Stimulated activated naive CD8-positive, alpha-beta T cell treated with anti-CD3 and anti-CD28 coated beads, Interleukin-15, amount 100 ng/mL, for 72 hours (primary cell): ENCODE results near the gene MED27.

Experiments used
- ATAC-seq: fragments of 150-1000 bp; cut with Tn5 transposase; 2 replicates; pipeline ENCODE4 v1.10.0; 2021; ENCODE audit warnings: mild to moderate bottlenecking, moderate library complexity
- DNase-seq, 2 donors: peaks; one replicate each; pipeline ENCODE4 v3.0.0; 2021 to 2022
- H3K27ac Mint-ChIP-seq, 2 donors: one replicate each; pipeline ENCODE4 v1.8.0; 2022; ENCODE audit warnings: mild to moderate bottlenecking in 2 of 2, mixed read lengths in 2 of 2, moderate library complexity in 2 of 2
- H3K27me3 Mint-ChIP-seq: one replicate; pipeline ENCODE4 v1.8.0; 2022; ENCODE audit warnings: mixed read lengths
- H3K4me1 Mint-ChIP-seq: one replicate; pipeline ENCODE4 v1.8.0; 2022; ENCODE audit warnings: mild to moderate bottlenecking, mixed read lengths
- H3K4me3 Mint-ChIP-seq, 2 donors: one replicate each; pipeline ENCODE4 v1.8.0; 2022; ENCODE audit warnings: mild to moderate bottlenecking in 2 of 2, mixed read lengths in 2 of 2, moderate library complexity in 1 of 2
- H3K9me3 Mint-ChIP-seq, 2 donors: one replicate each; pipeline ENCODE4 v1.8.0; 2022; ENCODE audit warnings: mixed read lengths in 2 of 2

Gene MED27

GRCh38 chr9:131889437-131890251 is 190.0 kb downstream of the MED27 start:
- Mint-ChIP-seq H3K4me3 (no peak overlapping the region), H3K4me1 (no peaks in the 10 kb centered on the region), H3K27ac (no peak overlapping the region), H3K27me3 (no peaks in the 10 kb centered on the region), H3K9me3 (no peaks in the 10 kb centered on the region)
- ATAC-seq, result no peak
- DNase-seq, result no peak

GRCh38 chr9:131888923-131889322 is 190.7 kb downstream of the MED27 start:
- DNase-seq, result no peak
- Mint-ChIP-seq H3K9me3 (no peaks in the 10 kb centered on the region), H3K4me1 (no peaks in the 10 kb centered on the region), H3K27ac (no peak overlapping the region), H3K27me3 (no peaks in the 10 kb centered on the region), H3K4me3 (no peak overlapping the region)
- no peak for ATAC-seq

- Mint-ChIP-seq H3K27me3 (no peaks in the 10 kb centered on the region), H3K4me1 (peaks cover 5% of the 10 kb centered on the region), H3K4me3 (no peak overlapping the region), H3K9me3 (no peaks in the 10 kb centered on the region), H3K27ac (no peak overlapping the region)
- DNase-seq, result no peak
- no peak for ATAC-seq
Measured at GRCh38 chr9:131887680-131888079, 192.0 kb downstream of the MED27 start.

GRCh38 chr9:131886826-131887225 is 192.8 kb downstream of the MED27 start:
- no peaks in the 10 kb centered on the region for H3K27me3 Mint-ChIP-seq
- ATAC-seq (no peak), DNase-seq (no peak)
- no peak overlapping the region for H3K27ac Mint-ChIP-seq
- no peak overlapping the region for H3K4me3 Mint-ChIP-seq
- H3K9me3 Mint-ChIP-seq, result no peaks in the 10 kb centered on the region
- peaks cover 7% of the 10 kb centered on the region for H3K4me1 Mint-ChIP-seq

- H3K4me3 Mint-ChIP-seq, result no peak overlapping the region
- no peak for ATAC-seq
- peaks cover 14% of the 10 kb centered on the region for H3K4me1 Mint-ChIP-seq
- no peaks in the 10 kb centered on the region for H3K9me3 Mint-ChIP-seq
- H3K27ac Mint-ChIP-seq, result no peak overlapping the region
- no peaks in the 10 kb centered on the region for H3K27me3 Mint-ChIP-seq
- no peak for DNase-seq
Measured at GRCh38 chr9:131885144-131885609, 194.5 kb downstream of the MED27 start.

GRCh38 chr9:131884222-131884621 is 195.4 kb downstream of the MED27 start:
- Mint-ChIP-seq H3K4me1 (peaks cover 14% of the 10 kb centered on the region), H3K27me3 (no peaks in the 10 kb centered on the region), H3K27ac (no peak overlapping the region), H3K4me3 (no peak overlapping the region), H3K9me3 (no peaks in the 10 kb centered on the region)
- no peak for ATAC-seq
- no peak for DNase-seq

GRCh38 chr9:131880833-131881583 is 198.7 kb downstream of the MED27 start:
- no peak overlapping the region for H3K27ac Mint-ChIP-seq
- DNase-seq, result no peak
- H3K27me3 Mint-ChIP-seq, result no peaks in the 10 kb centered on the region
- no peaks in the 10 kb centered on the region for H3K9me3 Mint-ChIP-seq
- ATAC-seq, result no peak
- peaks cover 27% of the 10 kb centered on the region for H3K4me1 Mint-ChIP-seq
- no peak overlapping the region for H3K4me3 Mint-ChIP-seq

- no peak for ATAC-seq
- Mint-ChIP-seq H3K4me1 (peaks cover 31% of the 10 kb centered on the region), H3K4me3 (no peak overlapping the region), H3K27me3 (no peaks in the 10 kb centered on the region), H3K9me3 (no peaks in the 10 kb centered on the region), H3K27ac (no peak overlapping the region)
- DNase-seq, result no peak
Measured at GRCh38 chr9:131879911-131880290, 199.8 kb downstream of the MED27 start.

- no peak for ATAC-seq
- Mint-ChIP-seq H3K4me1 (peaks cover 31% of the 10 kb centered on the region), H3K9me3 (no peaks in the 10 kb centered on the region), H3K27ac (no peak overlapping the region), H3K27me3 (no peaks in the 10 kb centered on the region), H3K4me3 (no peak overlapping the region)
- no peak for DNase-seq
Measured at GRCh38 chr9:131879181-131879910, 200.3 kb downstream of the MED27 start.

- ATAC-seq, result no peak
- no peaks in the 10 kb centered on the region for H3K9me3 Mint-ChIP-seq
- H3K4me3 Mint-ChIP-seq, result no peak overlapping the region
- H3K4me1 Mint-ChIP-seq, result peaks cover 23% of the 10 kb centered on the region
- peak overlapping the region in 1 of 2 donors; percentile 37 for H3K27ac Mint-ChIP-seq
- H3K27me3 Mint-ChIP-seq, result no peaks in the 10 kb centered on the region
- DNase-seq, result no peak
Measured at GRCh38 chr9:131876486-131876885, 203.2 kb downstream of the MED27 start.

- H3K4me1 Mint-ChIP-seq, result peaks cover 19% of the 10 kb centered on the region
- H3K27ac Mint-ChIP-seq, result peak overlapping the region; percentile 74 to 84
- DNase-seq (no peak), ATAC-seq (peak; percentile 89)
- H3K9me3 Mint-ChIP-seq, result no peaks in the 10 kb centered on the region
- H3K4me3 Mint-ChIP-seq, result no peak overlapping the region
- no peaks in the 10 kb centered on the region for H3K27me3 Mint-ChIP-seq
Measured at GRCh38 chr9:131875828-131876485, 203.7 kb downstream of the MED27 start.

- peak overlapping the region in 1 of 2 donors; percentile 41 for H3K27ac Mint-ChIP-seq
- peaks cover 17% of the 10 kb centered on the region for H3K4me1 Mint-ChIP-seq
- no peak for DNase-seq
- H3K4me3 Mint-ChIP-seq, result no peak overlapping the region
- ATAC-seq, result no peak
- H3K9me3 Mint-ChIP-seq, result no peaks in the 10 kb centered on the region
- no peaks in the 10 kb centered on the region for H3K27me3 Mint-ChIP-seq
Measured at GRCh38 chr9:131874916-131875670, 204.6 kb downstream of the MED27 start.

GRCh38 chr9:131874447-131874846 is 205.2 kb downstream of the MED27 start:
- Mint-ChIP-seq H3K27ac (no peak overlapping the region), H3K4me1 (peaks cover 17% of the 10 kb centered on the region), H3K4me3 (no peak overlapping the region), H3K9me3 (no peaks in the 10 kb centered on the region), H3K27me3 (no peaks in the 10 kb centered on the region)
- ATAC-seq (no peak), DNase-seq (no peak)

- Mint-ChIP-seq H3K27ac (no peak overlapping the region), H3K4me1 (peaks cover 17% of the 10 kb centered on the region), H3K9me3 (no peaks in the 10 kb centered on the region), H3K27me3 (no peaks in the 10 kb centered on the region), H3K4me3 (no peak overlapping the region)
- DNase-seq, result no peak
- ATAC-seq, result no peak
Measured at GRCh38 chr9:131873891-131874440, 205.7 kb downstream of the MED27 start.
